ENCODE data around the gene FAM171A1.

GRCh38 chr10:15346440-15347141 is 24.5 kb downstream of the FAM171A1 start:
- TF ChIP-seq CTCF (IDR thresholded peaks at IDR 0.05) (no peak), EZH2phosphoT487 (IDR thresholded peaks at IDR 0.05) (no peak), EZH2 (IDR thresholded peaks at IDR 0.05) (no peak)
